Epidermal melanocyte (primary cell): ENCODE data around the gene GABRB3.
"Not testable (repeated sequence)": the region's sequence is repeated elsewhere in the genome, so short reads cannot be mapped to it uniquely, and the experiment has no call there.

ENCODE experiments used
- DNase-seq: peaks from one replicate; pipeline ENCODE4 v3.0.0; 2011; ENCODE audit warnings: low spot score; ENCODE audit not compliant: insufficient read length

Gene GABRB3

DNA sequence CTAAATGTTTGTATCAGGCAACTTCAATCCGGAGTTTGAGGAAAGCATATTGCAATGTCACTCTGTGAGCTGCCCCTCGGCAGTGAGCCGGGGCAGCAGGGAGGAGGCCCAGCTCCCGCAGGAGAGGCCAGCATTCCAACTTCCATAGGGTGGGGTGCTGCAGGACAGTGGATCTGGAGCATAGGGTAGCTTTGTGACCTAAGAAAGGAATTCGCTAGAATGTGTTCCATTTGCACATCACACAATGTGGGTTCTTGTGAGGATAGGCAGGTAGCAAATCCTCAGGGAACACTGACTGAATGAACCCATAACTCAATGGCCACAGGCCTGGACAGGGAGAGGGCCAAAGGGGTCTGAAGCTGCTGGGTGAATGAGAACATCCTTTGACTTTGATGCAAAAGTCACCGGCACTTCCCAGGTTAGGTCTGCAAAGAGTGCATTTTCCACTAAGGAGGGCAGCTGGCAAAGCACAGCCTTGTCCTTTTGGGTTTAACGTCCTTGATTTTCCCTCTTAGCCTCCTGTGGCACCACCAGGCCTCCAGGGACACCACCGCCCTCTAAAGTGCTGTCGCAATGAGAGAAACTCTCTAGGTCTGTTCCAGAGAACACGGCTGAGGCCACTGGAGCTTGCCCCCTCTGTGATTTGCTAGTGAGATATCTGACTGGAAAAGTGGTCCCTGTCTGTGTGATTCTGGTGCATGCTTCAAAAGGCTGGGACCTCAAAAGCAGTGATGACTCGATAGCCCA, 36.2 kb downstream of the GABRB3 start:
- no peak for DNase-seq

DNA sequence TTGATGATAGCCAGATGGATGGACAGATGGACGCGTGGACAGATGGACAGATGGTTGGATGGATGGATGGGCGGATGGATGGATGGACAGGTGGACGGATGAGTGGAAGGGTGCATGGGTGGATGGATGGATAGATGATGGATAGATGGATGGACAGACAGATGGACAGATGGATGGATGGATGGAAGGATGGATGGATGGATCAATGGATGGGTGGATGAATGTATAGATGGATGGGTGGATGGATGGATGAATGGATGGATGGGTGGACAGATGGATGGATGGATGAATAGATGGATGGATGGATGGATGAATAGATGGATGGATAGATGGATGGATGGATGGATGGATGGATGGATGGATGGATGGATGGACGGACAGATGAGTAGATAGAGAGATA, 40.9 kb downstream of the GABRB3 start:
- DNase-seq = no peak

DNA sequence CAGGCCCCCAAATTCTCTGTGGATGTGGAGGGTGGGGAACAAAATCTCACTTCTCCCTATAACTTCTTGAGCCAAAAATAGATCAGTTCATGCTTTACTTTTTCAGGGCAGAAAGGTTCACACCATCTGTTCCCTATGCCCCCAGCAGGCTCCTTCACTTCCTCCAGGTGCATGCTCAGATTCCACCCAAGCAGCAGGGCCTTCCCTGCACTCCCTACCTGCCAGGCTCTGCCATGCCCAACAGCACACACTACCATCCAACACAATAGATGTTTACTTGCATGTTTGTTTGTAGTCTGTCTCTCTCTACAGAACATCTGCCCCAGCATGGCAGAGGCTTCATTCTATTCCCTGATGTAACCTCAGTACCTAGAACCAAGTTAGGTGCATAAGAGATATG, 43.3 kb downstream of the GABRB3 start:
- DNase-seq = no peak

DNA sequence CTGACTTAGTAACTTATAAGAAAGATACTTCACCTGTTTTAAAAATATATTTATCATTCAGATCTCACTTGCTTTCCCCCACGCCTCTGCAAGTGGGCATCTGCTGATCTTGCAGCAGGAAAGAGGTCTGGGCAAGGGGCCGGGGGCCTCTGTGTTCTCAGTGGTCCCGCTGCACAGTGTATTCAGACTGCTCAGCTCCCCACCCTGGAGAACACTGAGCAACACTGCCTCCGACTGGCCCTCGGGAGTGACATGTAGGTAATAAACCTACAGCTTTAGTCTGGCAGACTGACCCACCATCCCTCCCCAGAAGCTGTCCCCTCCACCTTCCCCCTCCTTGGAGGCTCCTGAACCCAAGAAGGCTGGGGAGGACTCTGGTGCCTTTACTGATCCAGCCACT, 43.8 kb downstream of the GABRB3 start:
- DNase-seq = no peak

DNA sequence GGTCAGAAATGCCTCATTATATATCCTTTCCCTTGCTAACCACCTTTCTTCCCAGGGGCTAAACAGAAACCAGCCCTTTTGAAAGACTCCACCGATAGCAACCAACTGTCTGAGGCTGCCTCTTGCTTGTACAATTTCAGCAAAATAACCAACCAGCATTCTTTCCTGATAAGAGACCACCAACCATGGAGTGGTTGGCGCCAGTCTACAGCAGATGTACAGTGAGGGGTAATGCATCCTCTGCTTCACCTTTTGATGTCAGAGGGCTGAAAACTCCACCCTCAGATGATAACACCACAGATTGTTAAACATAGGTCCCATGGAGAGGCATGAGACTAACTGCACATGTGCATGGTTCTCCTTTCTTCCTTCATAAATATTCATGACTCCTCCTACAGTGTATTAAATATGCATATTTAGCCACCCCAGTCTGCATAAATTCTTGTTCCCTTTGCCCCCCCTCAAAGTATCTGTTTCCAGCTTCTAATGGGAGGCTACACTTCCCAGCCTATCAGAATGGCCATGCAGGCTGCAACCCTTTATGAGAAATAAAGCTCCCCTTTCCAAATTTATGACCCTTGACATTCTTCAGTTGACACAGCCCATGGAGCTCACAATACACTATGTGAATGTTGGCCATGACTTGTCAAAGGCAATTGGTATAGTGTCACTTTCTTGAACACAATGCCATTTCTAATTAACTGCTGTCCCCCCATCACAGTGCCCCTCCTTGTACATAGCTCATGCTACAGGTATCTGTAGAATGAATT, 48.3 kb downstream of the GABRB3 start:
- DNase-seq = no peak

DNA sequence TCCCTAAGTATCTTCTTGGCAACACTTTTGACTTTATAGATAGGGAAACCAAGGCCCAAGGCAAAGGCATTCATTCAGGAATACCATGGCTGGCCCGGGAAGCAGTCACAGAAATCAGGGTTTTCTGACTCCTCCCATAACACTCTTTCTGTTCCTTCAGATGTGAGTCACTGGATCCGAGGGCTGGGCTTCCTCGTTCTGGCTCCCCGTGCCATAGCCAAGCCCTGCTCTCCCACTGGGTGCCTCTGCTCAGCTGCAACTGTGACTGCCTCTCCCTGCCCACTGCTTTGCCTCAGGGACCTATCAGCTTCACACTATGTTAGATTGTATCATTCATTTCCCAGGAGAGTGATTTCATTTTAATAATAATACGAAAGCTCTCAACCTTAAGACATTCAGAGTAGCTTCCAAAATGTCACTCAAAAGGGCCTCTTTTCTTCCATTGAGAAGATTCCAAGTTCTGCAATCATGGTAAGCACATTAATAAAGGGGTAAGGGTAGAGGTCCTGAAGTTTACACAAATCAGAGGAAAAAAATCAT, 50.2 kb downstream of the GABRB3 start:
- DNase-seq = no peak

DNA sequence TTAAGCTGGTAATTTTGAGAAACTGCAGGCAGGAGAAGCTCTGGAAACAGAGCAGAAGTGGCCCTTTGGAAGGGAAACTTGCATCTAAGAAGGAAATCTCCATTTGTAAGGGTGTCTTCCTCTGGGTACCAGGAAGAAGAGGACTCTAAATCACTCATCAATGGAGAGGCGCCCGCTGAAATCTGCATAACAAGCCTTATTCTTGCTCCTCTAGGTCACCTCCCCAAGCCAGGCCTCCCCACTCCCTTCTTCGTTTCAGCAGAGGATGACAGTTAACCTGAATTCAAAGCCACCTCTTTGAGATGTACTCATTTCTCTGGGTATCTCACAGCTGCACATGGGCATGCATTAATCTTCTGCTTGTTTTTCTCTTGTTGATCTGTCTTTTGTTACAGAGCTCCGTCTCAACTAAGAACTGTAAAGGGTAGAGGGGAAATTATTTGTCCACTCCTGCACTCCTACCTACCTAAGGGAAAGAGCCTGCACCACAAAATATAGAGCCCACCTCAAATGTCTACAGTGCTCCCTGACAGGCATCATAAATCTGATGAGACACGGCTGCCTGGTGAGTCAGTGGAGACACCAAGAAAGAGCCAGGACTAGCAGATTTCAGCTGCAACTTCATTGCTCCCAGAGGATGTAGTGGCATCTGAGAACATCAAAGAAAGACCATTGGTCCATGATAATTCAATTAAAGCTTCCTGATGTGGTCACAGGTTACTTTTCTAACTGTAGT, 51.5 kb downstream of the GABRB3 start:
- DNase-seq = no peak

DNA sequence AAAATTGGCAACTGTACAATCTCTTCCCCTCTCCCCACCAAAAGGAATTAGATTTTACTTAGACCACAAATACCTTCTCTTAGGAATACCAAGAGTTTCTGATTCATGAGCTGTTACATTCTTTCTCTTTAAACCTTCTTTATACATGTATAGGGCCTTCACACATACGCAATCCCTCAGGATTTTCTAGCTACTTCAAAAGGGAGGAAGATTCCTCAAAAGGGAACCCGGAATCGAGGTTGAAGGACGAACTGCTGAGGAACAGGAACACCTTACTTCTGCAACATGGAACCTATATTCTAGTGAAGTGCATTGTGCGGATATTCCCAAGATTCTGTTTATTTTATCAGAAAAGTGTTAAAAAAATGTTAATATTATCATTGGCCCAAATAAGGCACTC, 52.3 kb downstream of the GABRB3 start:
- no peak for DNase-seq

DNA sequence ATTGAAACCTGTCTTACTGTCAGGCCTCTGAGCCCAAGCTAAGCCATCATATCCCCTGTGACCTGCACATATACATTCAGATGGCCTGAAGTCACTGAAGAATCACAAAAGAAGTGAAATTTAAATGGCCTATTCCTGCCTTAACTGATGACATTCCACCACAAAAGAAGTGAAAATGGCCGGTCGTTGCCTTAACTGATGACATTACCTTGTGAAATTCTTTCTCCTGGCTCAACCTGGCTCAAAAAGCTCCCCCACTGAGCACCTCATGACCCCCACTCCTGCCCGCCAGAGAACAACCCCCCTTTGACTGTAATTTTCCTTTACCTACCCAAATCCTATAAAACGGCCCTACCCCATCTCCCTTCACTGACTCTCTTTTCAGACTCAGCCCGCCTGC, 53.0 kb downstream of the GABRB3 start:
- DNase-seq = not testable (repeated sequence)

DNA sequence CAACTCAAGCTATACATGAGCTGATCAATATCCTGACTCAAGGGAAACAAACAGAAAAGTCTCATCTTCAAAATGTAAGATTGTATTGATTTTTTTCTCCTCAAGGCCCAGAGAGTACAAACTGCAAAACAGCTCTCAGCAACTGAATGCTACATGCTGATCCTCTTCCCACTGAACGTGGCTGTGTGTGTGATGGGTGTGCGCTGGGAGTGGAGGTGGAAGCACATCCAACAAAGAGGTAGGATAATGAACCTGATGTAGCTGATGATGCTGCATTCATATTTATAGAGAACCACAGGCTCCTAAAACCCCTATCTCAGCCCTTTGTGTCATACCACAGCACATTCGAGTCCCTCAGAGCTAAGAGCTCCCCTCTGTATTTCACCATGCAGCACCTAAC, 56.8 kb downstream of the GABRB3 start:
- DNase-seq = no peak

DNA sequence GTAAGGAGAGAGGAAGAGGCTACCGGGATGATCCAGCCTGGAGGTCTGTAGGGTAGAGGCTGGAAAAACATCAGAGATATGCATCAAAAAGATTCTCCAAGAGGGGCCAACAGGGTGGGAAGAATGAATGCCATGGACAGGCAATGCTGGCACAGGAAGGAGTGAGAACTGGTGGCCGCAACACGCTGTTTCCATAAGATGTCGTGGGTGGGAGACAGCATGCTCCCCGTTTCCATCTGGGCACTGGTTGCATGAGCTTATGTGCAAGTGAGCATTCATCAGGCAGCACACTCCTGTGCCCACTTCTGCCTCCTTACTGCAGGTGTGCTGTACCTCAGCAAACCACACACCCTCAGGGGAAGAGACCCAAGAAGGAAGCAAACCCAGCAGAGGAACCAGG, 59.4 kb downstream of the GABRB3 start:
- no peak for DNase-seq

DNA sequence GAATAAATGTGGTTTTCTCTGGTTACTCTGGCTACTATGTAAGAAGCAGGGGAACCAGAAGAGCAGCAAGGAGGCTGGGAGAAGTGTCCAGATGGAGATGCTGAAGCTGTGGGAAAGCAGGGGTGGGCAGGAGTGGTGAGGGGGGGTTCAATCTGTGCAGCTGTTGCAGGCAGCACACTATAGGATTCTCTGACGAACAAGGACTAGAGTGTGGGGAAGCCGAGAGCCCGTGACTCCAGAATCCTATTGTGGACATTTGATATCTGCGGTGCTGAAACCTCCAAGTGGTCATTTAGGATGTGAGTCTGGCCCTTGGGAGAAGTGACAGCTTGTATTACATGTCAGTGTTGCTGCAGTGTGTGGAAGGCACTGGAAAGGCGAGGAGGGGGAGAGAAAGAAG, 60.5 kb downstream of the GABRB3 start:
- DNase-seq = no peak

DNA sequence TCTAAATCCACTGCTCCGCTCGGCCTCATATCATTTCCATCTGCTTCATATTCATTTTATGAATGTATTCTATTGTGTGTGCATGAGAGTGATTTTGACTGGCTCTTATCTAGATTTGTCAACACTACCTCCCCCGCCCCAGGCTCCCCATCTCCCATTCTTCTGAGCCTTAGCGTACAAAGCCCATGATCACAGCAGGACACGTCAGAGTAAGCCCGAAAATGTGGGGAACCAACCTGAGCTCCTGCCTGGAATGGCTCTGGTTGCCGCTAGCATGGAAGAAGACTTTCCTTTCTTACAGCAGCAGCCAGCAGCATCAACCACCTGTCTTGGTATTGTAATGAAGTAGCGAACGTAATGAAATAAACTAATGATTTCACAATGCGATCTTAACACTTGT, 61.4 kb downstream of the GABRB3 start:
- DNase-seq = no peak

DNA sequence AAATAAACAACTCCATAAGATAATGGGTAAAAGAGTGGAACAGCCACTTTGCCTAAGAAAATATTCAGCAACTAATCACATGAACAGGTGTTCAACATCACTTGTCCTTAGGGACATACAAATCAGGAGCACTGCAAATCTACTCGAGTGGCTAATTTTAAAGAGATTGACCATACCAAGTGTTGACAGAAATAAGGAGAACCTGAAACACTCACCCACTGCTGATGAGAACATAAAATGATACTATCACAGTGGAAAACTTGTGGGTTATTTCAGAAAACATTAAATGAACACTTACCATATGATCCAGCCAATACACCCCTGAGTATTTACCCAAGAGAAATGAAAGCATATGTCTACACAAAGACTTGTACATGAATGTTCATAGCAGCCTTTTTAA, 70.5 kb downstream of the GABRB3 start:
- DNase-seq = no peak

DNA sequence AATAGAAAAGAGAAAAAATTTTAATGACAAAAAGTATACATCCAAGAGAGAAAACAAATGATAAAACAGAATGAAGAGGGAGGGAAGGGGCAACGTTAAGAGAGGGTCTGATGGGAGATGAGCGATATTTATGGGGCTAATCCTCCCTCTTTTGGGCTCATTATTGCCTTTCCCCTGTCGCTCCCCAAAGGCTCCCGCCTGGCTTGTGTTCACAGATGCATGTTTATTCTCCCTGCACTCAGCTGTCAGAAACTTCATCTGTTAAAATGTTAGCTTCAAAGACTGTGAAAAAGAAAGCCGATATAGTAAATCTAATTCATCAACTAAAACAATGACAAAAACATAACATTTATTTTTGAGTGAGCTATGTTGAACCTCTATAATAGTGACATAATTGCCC, 74.3 kb downstream of the GABRB3 start:
- no peak for DNase-seq

DNA sequence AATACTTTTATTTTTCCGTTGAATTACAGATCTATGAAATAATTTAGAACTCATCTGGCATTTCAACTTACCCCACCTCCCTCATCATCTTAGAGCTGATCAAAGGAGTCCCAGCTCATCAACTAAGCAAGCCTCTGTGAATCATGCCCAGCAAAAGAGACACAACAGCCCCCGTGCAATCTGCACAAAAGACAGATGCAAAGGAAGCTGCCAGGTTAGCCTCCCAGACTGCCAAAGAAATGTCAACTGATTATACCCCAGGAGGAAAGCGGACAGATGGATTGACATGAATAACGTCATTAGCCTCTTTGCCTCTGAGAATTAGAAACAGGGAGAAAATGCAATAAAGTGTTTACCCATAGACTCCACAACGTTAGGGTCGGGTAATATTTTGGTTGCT, 75.0 kb downstream of the GABRB3 start:
- DNase-seq = no peak

DNA sequence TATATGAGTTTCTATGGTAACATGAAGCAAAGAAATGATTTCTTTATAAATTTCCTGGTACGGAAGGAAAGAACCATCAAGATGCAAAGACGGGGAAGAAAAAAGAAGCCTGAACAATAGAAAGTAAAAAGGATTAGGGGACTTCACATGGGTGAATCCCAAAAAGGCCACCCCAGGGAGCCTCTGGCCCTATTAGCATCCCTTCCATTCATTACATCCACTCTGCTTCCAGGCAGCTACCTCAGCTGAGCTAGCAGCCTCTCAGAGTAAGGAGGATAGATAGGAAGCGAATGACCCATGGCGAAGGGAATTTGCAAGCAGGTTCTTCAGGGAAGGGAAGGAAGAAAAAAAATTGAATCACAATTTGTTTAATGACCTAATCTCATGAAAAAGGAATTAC, 81.6 kb downstream of the GABRB3 start:
- no peak for DNase-seq

DNA sequence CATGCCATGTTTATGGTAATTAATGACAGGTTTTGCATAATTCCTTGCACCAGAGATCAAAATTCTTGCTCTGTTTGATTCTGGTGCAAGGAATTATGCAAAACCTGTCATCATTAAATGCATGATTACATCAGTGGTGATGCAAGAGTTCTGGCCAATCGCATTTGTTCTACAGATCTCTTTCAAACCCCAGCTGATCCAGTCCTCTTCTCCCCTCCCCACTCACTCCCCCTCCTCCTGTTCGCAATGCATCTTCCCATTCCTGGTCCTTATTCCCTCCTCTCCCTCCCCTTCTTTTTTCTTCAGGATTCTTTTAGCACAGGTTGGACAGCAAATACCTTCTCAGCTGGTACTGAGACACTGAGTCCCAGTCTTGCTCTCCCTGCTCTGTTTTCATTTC, 82.1 kb downstream of the GABRB3 start:
- DNase-seq = no peak

DNA sequence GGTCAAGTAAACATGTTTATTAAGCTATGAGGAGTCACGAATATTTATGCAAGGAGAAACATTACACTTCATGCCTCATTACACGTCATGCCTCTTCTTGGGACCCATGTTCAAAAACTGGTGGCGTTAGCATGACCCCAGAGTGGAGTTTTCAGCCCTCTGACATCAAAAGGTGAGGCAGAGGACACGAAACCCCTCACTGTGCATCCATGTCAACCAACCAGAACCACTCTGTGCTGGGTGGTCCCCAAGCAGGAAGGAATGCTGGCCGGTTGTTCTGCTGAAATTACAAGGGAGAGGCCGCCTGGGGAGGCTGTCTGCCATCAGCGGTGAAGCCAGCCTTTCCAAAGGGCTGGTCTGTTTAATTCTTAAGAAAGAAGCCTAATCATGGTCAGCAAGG, 83.4 kb downstream of the GABRB3 start:
- no peak for DNase-seq

DNA sequence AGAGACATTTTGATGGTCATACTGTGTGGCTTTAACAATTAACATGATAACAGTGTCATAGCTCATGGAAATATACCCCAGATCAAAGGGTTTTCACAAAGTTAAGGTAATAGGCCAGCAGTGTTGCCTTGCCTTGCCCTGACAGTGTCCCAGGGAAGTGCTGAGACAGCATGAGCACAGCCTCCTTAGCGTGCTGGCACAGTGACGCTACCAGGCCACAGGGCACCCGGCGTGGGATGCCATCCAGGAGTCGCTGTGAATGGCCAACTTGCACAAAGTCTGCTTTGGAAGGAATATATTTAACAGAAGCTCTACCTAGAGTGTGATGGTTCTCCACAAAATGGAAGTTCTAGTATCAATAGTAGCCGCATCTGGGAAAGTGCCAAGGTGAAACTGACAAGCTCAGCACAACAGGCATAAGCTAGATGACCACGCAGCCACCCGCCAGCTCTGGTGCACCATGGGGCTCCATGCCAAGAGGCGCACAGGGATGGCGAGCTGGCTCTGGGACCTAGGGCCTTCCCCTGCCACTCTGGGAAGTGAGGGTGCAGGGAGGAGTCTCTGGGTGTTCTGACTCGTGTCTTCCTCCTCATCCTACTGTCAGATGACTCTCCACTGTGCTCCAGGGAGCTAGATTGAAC, 86.2 kb downstream of the GABRB3 start:
- no peak for DNase-seq

DNA sequence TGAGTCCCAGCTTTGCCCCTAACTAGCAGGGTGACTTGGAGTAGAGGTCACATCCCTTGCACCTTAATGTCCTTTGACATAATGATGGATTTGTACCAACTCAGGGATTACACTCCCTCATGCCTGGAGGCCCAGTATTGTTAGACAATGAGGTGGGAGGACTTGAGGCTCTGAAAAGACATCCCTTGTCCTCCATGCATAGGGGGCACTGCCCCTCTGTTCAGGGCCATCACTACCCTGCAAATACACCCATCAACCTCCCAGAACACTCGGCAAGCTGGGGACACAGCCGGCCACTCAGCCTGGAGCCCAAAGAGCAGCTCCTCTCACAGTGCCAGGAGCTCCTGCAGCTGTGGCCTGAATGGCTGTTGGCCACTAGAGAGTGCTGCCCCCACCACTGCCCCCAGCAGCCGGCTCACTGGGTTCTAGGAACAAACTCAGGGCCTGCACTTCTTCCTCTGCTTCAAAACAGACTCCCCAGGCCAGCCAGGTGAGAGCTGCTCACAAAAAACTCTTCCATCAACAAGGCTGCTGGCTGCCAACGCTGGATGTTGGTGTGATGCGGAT, 90.2 kb downstream of the GABRB3 start:
- no peak for DNase-seq
